ENCODE measurements around the gene WNT9B.
"Not testable (repeated sequence)": the region's sequence is repeated elsewhere in the genome, so short reads cannot be mapped to it uniquely, and the experiment has no call there.

Gene WNT9B

DNA sequence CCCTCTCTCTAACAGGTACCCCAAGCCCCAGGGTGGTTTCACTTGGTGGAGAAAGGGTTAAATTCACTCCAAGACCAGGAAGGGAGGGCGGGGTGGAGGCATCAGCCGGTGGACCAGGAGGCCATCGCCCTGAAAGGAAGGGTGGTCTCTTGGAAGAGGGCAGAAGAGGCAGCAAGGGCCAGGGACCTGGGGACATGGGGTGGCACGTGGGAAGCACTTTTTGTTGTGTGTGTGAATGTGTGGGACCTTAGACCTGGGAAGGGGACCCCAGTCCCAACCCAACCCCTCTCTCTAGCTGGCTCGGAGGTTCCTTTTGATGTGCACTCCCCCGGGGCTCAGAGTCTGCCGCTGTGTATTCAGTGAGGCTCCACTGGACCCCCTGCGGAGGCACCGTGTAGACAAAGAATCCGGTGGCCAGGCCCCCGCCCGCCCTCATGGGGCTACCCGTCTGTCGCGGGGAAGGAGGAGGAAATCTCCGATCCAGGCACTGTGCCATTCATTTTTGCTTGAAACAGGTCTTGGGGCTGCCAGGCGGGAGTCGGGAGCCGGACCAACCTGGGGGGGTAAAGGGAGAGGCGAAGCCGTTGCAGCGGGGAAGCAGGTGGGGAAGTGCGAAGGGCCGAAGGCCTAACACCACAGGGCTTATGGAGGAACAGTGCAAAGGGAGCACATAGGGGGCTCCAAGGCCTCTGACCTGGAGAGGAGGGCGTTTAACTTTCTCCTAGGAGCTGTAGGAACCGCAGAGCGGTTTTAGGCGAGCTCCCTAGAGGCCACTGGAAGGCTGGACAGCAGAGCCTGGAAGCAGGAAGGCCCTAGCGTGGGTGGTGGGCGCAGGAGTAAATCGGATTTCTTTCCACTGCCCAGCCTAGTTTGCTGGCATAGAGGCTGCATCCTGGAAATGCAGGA lies 29.6 kb upstream of the WNT9B start:
- DNase-seq (ENCODE audit: low read depth, low spot score): no peak

- no peak for DNase-seq (ENCODE audit: low read depth, low spot score)
These were observed 28.9 kb upstream of the WNT9B start for GRCh38 chr17:46822388-46822921.

GRCh38 chr17:46823657-46824056 lies 27.7 kb upstream of the WNT9B start:
- DNase-seq (ENCODE audit: low read depth, low spot score): no peak

DNA sequence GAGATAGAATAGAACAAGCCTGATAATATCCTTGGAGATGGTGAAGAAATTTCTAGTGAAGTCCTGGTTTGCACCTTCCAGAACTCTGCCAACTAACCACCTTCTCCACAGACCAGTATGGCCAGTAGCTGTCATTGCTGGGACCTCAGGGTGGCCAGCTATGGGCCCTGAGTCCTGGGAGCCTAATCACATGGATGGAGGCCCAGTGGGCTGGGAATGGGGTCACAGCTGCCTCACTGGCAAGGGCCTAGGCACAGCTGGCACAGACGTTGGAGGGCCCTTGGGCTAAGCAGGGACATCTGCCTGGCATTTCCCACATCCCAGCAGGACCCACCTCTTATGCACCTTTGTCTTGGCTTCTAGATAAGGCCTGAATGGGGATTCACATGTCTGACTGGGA lies 25.3 kb upstream of the WNT9B start:
- no peak for DNase-seq (ENCODE audit: low read depth, low spot score)

DNA sequence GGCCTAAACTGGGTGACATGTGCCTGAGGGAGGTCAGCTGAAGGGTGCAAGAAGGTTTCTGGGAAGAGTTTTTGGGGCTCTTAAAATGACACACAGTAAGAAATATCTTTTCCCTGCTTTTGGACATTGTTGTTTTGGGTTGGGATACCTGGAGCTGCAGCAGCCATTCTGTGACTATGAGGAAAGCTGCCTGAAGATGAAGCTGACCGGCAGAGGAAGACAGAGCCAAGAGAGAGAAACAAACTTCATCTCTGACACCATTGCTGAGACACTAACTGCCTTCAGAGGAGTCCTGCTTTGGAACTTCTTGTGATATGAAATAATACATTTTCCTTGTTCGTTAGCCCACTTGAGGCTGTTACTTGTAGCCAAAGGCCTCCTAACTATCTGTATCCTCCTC lies 24.1 kb upstream of the WNT9B start:
- no peak for DNase-seq (ENCODE audit: low read depth, low spot score)

- no peak for DNase-seq (ENCODE audit: low read depth, low spot score)
These were observed 19.6 kb upstream of the WNT9B start for GRCh38 chr17:46831573-46832330.

DNA sequence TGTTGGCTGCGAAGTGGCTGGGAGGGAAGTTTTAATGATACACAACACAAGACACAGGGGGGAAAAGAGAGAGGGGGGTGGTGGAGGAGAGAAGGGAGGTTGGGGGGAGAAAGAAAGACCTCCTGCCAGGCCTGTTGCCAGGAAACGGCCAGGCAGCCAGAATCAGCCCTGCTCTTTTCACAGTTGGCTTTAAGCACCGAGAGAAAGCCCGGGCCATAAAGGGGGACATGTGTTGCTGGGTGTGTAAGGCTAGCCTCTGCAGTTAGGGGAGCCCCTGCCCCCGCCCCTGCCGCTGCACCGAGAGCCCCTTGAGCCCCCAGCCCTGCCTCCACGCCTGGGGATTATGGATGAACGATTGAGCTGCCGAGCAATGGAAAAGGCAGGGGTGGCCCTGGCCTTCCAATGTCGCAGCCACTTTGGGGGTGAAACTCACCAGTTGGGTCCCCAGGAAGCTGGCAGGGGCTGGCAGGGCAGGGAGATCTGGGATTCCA lies 19.0 kb upstream of the WNT9B start:
- DNase-seq (ENCODE audit: low read depth, low spot score): no peak

GRCh38 chr17:46832945-46833839 lies 18.2 kb upstream of the WNT9B start:
- DNase-seq (ENCODE audit: low read depth, low spot score): no peak

DNA sequence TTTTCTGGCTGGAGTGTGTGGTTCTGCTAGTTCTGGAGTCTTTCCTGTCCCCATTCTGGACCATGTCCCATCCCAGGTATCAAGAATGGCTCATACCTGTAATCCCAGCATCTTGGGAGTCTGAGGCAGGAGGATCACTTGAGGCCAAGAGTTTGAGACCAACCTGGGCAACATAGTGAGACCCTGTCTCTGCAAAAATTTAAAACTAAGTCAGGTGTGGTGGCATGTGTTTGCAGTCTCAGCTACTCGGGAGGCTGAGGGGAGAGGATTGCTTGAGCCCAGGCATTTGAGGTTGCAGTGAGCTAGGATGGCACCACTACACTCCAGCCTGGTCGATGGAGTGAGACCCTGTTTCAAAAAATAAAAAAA lies 17.6 kb upstream of the WNT9B start:
- DNase-seq (ENCODE audit: low read depth, low spot score): no peak

GRCh38 chr17:46834846-46835245 lies 16.5 kb upstream of the WNT9B start:
- DNase-seq (ENCODE audit: low read depth, low spot score): no peak

- no peak for DNase-seq (ENCODE audit: low read depth, low spot score)
These were observed 14.9 kb upstream of the WNT9B start for GRCh38 chr17:46836500-46836899.

GRCh38 chr17:46837521-46837920 lies 13.9 kb upstream of the WNT9B start:
- no peak for DNase-seq (ENCODE audit: low read depth, low spot score)

DNA sequence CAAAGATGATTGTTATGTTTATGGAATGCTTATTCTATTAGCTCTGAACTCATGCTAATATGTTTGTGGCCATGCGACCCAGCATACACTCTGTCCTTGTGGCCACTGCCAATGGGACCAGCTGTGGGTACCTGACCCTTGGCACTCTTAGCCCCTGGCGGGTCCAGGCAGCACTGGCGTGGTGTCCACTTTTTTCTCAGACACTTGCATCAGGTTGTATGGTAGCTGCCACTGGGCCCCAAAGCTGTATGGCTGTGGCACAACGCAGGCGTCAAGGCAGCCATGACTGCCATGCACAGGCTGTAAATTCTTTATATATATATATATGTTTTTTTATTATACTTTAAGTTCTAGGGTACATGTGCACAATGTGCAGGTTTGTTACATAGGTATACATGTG lies 12.2 kb upstream of the WNT9B start:
- DNase-seq (ENCODE audit: low read depth, low spot score): no peak

- not testable (repeated sequence) for DNase-seq (ENCODE audit: low read depth, low spot score)
These were observed 10.8 kb upstream of the WNT9B start for GRCh38 chr17:46840596-46840995.

DNA sequence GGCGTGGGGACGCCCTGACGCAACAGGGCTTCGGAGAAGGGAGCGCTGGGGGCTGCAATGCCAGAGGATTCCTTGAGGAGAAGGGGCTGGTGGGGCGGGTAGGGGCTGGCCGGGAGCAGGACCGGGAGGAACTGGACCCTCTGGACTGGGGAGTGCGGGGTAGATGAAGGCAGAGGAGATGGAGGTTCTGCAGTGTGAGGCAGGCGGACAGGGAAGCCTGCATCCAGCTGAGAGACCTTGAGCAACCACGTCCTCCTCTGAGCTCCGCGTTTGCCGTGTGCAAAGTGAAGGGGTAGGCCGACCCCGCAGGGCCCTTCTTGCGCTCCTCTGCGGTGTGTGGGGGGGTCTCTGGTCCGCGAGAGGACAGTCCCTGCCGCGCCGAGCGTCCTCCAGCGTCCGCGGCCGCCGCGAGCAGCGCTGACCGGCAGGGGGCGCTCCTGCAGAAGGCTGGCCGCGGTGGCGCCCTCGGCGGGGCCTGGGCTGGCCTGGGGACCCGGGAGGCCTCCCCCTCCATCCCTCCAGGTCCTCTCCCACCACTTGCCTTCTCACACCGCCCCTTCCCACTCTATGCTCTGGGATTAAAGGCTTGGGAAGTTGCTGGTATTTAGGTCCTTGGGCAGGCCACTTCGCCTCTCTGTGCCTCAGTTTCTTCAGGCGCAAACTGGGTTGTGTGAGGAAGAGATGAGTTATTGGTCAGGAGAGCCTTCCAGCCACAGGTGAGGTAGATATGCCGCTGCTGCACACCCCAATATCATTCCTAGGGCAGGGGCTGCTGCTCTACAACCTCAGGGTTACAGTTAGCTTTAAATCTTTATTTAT lies 9.6 kb upstream of the WNT9B start:
- DNase-seq (ENCODE audit: low read depth, low spot score): no peak

GRCh38 chr17:46842835-46843234 lies 8.5 kb upstream of the WNT9B start:
- DNase-seq (ENCODE audit: low read depth, low spot score): no peak

DNA sequence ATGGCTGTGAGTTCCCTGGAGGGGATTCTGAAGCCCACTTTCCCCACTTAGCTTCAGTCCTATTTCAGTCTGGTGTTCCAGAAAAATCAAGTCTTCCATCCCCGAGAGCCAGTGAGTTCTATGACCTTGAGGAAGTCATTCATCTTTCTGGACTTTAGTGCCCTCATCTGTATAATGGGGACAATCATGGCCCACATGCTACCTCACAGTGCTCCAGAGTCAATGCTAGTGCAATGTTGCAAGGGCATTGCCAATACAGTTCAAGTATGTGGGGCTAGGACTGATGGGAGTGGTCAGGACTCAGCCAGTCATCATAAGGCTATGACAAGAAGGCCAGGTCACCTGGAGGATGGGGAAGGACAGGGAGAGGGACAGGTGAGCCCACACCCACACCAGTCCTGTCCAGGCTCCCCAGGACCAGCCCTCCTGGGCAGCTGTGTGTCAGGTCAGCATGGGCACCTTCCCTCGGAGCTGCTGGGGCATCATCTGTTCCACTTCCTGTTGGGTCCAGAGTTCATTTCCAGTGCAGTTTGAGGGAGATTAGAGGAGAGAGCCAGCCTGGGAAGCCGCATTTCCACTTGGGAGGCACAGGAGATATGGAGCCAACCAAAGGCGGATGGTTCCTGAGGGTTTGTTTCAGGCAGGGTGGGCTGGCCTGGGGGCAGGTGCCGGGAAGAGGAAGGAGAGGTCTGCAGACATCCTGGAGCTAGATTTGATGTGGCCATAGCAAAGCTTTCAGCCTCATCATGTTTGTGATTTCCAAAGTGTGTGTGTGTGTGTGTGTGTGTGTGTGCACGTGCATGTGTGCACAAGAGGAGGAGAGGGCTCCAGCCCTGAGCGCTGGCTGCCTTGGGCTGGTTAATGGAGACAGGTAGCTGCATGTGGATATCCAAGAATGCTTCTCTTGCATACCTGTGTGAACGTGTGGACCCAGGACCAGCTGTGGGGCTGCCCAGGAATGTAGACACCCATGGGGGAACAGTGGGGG lies 3.9 kb upstream of the WNT9B start:
- DNase-seq (ENCODE audit: low read depth, low spot score): no peak

- DNase-seq (ENCODE audit: low read depth, low spot score): no peak
These were observed 2.8 kb upstream of the WNT9B start for GRCh38 chr17:46848534-46848933.

DNA sequence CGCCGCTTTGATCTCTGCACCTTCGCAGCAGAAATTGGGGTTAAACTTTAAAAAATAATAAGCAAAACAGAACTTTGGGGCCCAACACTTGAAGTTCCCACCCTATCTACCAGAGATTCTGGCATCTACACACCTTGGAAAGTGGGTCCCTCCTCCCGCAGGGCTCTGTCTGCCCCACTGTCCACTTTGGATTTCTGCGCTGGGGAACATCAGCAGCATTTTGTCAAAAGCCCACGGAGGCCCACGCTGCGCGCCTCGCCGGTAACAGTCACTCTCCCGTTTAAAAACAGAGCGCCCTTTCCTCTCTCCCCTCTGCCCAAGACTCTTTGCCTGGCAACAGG lies 725 bp upstream of the WNT9B start:
- DNase-seq (ENCODE audit: low read depth, low spot score): no peak
